Prostate gland (tissue), 2 donors: ENCODE data around the gene EPB41L2. TPM values are rescaled to one million over a fixed set of nuclear protein-coding genes. Genes with fewer than 3 reads are reported as not detected.
A peak's percentile ranks its signal among the peaks of the same experiment; 100 is the strongest.

ENCODE experiments used
- DNase-seq: peaks from one replicate; pipeline ENCODE4 v3.0.0-alpha.2; 2019; ENCODE audit warnings: low spot score
- H3K27ac ChIP-seq, 2 donors: fragments of 200-600 bp; sonication (generic); 2 replicates each; pipeline ENCODE4 v1.5.1; 2017 to 2019
- H3K27me3 ChIP-seq: fragments of 200-600 bp; sonication (generic); replicated peaks from 2 replicates; pipeline ENCODE4 v1.5.1; 2019; ENCODE audit not compliant: insufficient read depth
- H3K36me3 ChIP-seq, 2 donors: fragments of 200-600 bp; sonication (generic); 1 replicate in 1 of 2; 2 replicates in 1 of 2; pipeline versions ENCODE4 v1.5.1 to v1.8.1; 2017 to 2019
- H3K4me1 ChIP-seq: fragments of 200-600 bp; sonication (generic); replicated peaks from 2 replicates; pipeline ENCODE4 v1.5.1; 2019
- H3K4me3 ChIP-seq, 2 donors: fragments of 200-600 bp; sonication (generic); 2 replicates each; pipeline ENCODE4 v1.5.1; 2017 to 2019
- H3K9me3 ChIP-seq: fragments of 200-600 bp; sonication (generic); 2 replicates; pipeline ENCODE4 v1.5.1; 2017
- POLR2A ChIP-seq: fragments of 450-650 bp; IDR thresholded peaks from one replicate; pipeline ENCODE4 v1.6.1; 2016; ENCODE audit warnings: antibody characterized with exemption, mild to moderate bottlenecking
- POLR2AphosphoS5 ChIP-seq: sonication (generic); formaldehyde crosslinking; IDR thresholded peaks from one replicate; pipeline ENCODE4 v1.6.1; 2017; ENCODE audit warnings: antibody characterized with exemption
- WGBS: methylation state at CpG from one replicate; pipeline ENCODE4 v1.1.5; 2018; 5-methylcytosine and 5-hydroxymethylcytosine counted together
- intact Hi-C: fragments of 100-400 bp; cut with DNase I; formaldehyde crosslinking; loops from one replicate; pipeline ENCODE4 v1.14.2; 2022
- total RNA-seq, 2 donors: library from RNA; depleted of rRNA; stranded (reverse); fragments of >200 nt; gene quantifications; one replicate each; pipeline ENCODE4 v1.1.0, GENCODE V29; 2016
- TF ChIP-seq, protein P1 (sequence below), 4 experiments: fragments of 200-600 bp in 2 of 4; fragments of 450-650 bp in 2 of 4; sonication (generic) in 2 of 4; IDR thresholded peaks; 1 replicate in 3 of 4; 2 replicates in 1 of 4; pipeline ENCODE4 v1.5.1; 2016 to 2019; ENCODE audit warnings: antibody characterized with exemption in 4 of 4, mild to moderate bottlenecking in 2 of 4, moderate library complexity in 2 of 4

The EPB41L2 gene
- total RNA-seq, 2 donors from 2014 or later: 11.9 to 105 TPM

DNA sequence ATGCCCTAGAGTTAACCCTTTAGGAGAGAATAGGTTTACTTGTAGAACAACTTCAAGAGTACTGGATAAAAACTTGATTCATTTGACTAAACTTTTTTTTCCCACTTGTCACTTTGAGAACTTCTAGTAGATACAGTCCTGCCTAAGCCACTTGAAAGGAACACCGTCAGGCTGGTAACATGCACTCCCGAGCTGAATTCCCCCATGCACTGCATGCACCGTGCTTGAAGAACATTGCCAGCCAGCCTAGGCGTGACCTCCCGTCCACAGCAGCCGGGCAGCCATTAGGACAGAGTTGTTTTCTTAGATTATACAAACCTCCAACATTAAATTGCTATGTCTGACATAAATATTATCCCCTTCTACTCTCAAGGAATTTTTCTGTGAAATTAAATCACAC, 183.2 kb downstream of the EPB41L2 start:
- DNase-seq: no peak
- H3K4me3 ChIP-seq: no peak overlapping the region
- intact Hi-C loops: loop anchor here (10.0 kb wide), 1 partner anchor 715 kb away; no protein-coding TSS in a partner anchor
- no peaks in the 10 kb centered on the region for H3K36me3 ChIP-seq
- no peak overlapping the region for H3K27ac ChIP-seq
- TF ChIP-seq POLR2A: no peak
- TF ChIP-seq, protein P1, sequence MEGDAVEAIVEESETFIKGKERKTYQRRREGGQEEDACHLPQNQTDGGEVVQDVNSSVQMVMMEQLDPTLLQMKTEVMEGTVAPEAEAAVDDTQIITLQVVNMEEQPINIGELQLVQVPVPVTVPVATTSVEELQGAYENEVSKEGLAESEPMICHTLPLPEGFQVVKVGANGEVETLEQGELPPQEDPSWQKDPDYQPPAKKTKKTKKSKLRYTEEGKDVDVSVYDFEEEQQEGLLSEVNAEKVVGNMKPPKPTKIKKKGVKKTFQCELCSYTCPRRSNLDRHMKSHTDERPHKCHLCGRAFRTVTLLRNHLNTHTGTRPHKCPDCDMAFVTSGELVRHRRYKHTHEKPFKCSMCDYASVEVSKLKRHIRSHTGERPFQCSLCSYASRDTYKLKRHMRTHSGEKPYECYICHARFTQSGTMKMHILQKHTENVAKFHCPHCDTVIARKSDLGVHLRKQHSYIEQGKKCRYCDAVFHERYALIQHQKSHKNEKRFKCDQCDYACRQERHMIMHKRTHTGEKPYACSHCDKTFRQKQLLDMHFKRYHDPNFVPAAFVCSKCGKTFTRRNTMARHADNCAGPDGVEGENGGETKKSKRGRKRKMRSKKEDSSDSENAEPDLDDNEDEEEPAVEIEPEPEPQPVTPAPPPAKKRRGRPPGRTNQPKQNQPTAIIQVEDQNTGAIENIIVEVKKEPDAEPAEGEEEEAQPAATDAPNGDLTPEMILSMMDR (IDR thresholded peaks at IDR 0.05): no peak
- no peak for TF ChIP-seq POLR2AphosphoS5
- no peaks in the 10 kb centered on the region for H3K4me1 ChIP-seq
- H3K27me3 ChIP-seq: no peaks in the 10 kb centered on the region
- WGBS: 87% methylated on average over 6 of the region's 6 CpGs
- H3K9me3 ChIP-seq: no peaks in the 10 kb centered on the region

DNA sequence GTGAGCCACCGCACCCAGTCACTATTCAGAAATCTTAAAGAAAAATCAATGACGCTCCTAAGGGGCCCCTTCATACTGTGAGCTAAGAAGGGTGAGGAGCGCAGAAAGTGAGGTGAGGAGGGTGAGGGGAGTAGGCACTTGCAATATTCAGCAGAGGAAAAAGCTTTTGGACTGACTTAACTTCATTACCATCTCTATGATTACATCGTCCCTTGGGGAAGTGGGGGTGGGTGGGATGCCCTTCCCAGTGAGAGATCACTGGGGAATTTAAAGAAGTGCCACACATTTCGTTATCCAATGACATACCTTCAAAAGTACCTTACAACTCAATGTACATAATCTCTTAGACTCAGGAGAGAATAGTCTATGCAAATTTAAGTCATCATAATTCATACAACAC, 189.3 kb downstream of the EPB41L2 start:
- Histone ChIP-seq H3K9me3 (no peaks in the 10 kb centered on the region), H3K4me3 (no peak overlapping the region), H3K27ac (no peak overlapping the region), H3K36me3 (no peaks in the 10 kb centered on the region), H3K27me3 (no peaks in the 10 kb centered on the region), H3K4me1 (no peaks in the 10 kb centered on the region)
- intact Hi-C loops: loop anchor here (5.0 kb wide), 1 partner anchor 551 kb away; no protein-coding TSS in a partner anchor
- DNase-seq: no peak
- 96% methylated on average over 5 of the region's 5 CpGs for WGBS
- TF ChIP-seq POLR2AphosphoS5 (no peak), POLR2A (no peak)
- TF ChIP-seq, protein P1 (IDR thresholded peaks at IDR 0.05): no peak

DNA sequence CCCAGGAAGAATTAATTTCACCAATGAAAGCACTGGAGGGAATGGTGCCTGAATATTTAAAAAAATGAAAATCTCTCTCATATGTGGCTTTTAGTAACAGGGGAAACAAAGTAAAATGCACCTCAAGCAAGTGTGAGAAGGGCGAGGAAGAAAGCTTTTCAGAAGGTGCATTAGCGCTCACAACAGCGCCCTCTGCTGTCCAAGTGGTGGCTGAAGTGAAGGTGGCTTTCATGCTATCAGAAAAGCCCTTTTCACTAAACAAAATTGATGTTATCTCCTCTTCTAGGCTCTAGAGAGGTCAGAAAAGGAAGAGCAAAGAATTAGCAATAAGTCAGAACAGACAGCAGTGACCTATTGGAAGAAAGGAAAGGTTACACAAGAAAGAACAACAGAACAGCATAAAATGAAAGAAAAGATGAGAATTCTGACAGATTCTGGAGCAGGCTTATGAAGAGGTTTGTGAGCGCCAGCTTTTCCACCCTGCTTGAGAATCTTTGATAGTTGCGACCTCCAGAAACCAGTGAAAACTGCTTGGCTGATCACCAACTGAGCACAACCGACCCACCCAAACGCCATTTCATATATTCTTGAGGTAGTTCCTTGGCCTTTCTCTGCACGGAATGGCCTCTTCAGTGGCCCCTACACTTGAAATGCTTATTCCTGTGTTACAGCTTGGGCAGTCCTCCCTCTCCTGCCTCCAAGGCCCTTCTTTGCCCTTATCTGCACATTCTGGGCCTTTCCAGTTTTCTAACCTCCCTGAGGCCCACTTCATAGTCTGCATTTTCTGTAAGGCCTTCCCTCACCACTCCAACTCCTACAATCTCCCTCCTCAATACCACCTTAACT, 190.6 kb downstream of the EPB41L2 start:
- Histone ChIP-seq H3K27me3 (no peaks in the 10 kb centered on the region), H3K27ac (no peak overlapping the region), H3K9me3 (no peaks in the 10 kb centered on the region), H3K4me1 (no peaks in the 10 kb centered on the region), H3K4me3 (no peak overlapping the region), H3K36me3 (no peaks in the 10 kb centered on the region)
- DNase-seq: peak; percentile 39
- WGBS: 70% methylated on average over 8 of the region's 8 CpGs
- TF ChIP-seq, protein P1 (IDR thresholded peaks at IDR 0.05): peak; percentile 37 to 64 (median 44)
- no peak for TF ChIP-seq POLR2AphosphoS5
- intact Hi-C loops: loop anchor here (5.0 kb wide), 1 partner anchor 550 kb away; no protein-coding TSS in a partner anchor

DNA sequence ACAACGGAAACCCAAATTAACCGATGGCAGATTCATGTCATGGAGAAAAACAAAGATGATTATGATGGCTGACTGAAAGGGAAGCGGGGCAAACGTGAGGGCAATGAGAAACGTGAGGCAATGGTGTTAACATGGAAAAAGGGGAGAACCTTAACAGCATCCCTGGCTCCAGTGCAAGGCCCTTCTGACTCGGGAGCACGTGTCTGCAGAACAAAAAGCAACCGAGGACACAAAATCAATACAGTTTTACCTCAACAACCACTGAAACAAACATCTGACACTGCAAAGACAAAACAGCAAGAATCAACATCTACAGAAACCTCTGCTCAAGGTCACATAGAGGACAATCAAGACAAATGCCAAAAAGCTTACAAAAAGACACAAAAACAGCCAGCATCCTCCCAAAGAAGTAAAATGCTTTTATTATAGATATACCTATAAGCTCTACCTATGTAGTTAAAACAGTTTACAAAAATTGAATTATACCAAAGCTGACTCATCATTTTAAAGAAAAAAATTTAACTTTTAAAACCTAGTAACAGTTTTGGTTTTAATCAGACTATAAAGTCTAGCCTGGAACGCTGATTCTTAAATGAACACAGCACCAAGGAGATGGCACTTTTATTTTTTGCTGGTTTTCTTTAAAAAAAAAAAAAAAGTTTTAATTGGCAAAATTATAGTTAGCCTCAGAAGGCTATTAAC, 192.7 kb downstream of the EPB41L2 start:
- WGBS: 92% methylated on average over 9 of the region's 9 CpGs
- H3K4me3 ChIP-seq: no peak overlapping the region
- no peaks in the 10 kb centered on the region for H3K9me3 ChIP-seq
- DNase-seq: no peak
- H3K27ac ChIP-seq: no peak overlapping the region
- H3K36me3 ChIP-seq: no peaks in the 10 kb centered on the region
- no peaks in the 10 kb centered on the region for H3K27me3 ChIP-seq
- TF ChIP-seq POLR2AphosphoS5: no peak
- TF ChIP-seq, protein P1 (IDR thresholded peaks at IDR 0.05): no peak
- TF ChIP-seq POLR2A: no peak
- intact Hi-C loops: loop anchor here (5.0 kb wide), 1 partner anchor 548 kb away; no protein-coding TSS in a partner anchor
- no peaks in the 10 kb centered on the region for H3K4me1 ChIP-seq
